HEK293 (cell line): ENCODE data around the gene KRTAP5-7.

Source experiments
- ZBTB8A ChIP-seq: fragments of 450-650 bp; formaldehyde crosslinking; IDR thresholded peaks from 2 replicates; pipeline ENCODE4 v1.5.1; 2016; ENCODE audit warnings: missing biosample characterization, missing genetic modification characterization
- ZNF16 ChIP-seq: fragments of 450-650 bp; formaldehyde crosslinking; IDR thresholded peaks from 2 replicates; pipeline ENCODE4 v1.5.1; 2016; ENCODE audit warnings: low read depth, missing biosample characterization, missing genetic modification characterization
- TF ChIP-seq, protein P1 (sequence below): fragments of 450-650 bp; formaldehyde crosslinking; IDR thresholded peaks from 2 replicates; pipeline ENCODE4 v1.5.1; 2016; ENCODE audit warnings: missing biosample characterization, missing genetic modification characterization

DNA sequence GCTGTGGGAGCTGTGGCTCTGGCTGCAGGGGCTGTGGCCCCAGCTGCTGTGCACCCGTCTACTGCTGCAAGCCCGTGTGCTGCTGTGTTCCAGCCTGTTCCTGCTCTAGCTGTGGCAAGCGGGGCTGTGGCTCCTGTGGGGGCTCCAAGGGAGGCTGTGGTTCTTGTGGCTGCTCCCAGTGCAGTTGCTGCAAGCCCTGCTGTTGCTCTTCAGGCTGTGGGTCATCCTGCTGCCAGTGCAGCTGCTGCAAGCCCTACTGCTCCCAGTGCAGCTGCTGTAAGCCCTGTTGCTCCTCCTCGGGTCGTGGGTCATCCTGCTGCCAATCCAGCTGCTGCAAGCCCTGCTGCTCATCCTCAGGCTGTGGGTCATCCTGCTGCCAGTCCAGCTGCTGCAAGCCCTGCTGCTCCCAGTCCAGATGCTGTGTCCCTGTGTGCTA lies 21.7 kb downstream of the KRTAP5-7 start:
- no peak for TF ChIP-seq ZNF16 (tag by site-specific recombination)
- TF ChIP-seq, protein P1, sequence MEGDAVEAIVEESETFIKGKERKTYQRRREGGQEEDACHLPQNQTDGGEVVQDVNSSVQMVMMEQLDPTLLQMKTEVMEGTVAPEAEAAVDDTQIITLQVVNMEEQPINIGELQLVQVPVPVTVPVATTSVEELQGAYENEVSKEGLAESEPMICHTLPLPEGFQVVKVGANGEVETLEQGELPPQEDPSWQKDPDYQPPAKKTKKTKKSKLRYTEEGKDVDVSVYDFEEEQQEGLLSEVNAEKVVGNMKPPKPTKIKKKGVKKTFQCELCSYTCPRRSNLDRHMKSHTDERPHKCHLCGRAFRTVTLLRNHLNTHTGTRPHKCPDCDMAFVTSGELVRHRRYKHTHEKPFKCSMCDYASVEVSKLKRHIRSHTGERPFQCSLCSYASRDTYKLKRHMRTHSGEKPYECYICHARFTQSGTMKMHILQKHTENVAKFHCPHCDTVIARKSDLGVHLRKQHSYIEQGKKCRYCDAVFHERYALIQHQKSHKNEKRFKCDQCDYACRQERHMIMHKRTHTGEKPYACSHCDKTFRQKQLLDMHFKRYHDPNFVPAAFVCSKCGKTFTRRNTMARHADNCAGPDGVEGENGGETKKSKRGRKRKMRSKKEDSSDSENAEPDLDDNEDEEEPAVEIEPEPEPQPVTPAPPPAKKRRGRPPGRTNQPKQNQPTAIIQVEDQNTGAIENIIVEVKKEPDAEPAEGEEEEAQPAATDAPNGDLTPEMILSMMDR (tag by site-specific recombination): no peak
- TF ChIP-seq ZBTB8A (tag by site-specific recombination): no peak
